ENCODE results near the gene PSMA1.

DNA sequence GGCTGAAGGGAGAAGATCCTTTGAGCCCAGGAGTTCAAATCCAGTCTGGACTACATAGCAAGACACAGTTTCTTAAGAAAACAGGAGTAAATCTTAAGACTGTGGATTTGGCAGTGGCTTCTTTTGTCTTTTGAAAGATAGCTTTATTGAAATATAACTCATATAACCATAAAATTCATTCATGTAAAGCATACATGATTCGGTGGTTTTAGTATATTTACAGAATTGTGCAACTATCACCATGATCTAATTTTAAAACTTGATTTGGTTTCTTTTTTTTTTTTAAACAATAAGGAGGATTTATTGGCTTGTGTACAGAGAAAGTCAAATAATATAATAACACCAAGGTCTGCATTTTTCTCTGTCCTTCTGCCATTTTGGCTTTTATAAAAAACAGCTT is 23.1 kb upstream of the PSMA1 start:
- TF ChIP-seq, protein P1, sequence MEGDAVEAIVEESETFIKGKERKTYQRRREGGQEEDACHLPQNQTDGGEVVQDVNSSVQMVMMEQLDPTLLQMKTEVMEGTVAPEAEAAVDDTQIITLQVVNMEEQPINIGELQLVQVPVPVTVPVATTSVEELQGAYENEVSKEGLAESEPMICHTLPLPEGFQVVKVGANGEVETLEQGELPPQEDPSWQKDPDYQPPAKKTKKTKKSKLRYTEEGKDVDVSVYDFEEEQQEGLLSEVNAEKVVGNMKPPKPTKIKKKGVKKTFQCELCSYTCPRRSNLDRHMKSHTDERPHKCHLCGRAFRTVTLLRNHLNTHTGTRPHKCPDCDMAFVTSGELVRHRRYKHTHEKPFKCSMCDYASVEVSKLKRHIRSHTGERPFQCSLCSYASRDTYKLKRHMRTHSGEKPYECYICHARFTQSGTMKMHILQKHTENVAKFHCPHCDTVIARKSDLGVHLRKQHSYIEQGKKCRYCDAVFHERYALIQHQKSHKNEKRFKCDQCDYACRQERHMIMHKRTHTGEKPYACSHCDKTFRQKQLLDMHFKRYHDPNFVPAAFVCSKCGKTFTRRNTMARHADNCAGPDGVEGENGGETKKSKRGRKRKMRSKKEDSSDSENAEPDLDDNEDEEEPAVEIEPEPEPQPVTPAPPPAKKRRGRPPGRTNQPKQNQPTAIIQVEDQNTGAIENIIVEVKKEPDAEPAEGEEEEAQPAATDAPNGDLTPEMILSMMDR (IDR thresholded peaks at IDR 0.05) = no peak
- TF ChIP-seq EP300 (IDR thresholded peaks at IDR 0.05) = no peak
- TF ChIP-seq POLR2A (IDR thresholded peaks at IDR 0.05) = no peak
